ENCODE measurements around the gene TFPI. TPM values are rescaled to one million over a fixed set of nuclear protein-coding genes. Genes with fewer than 3 reads are reported as not detected.

TFPI gene
- total and polyA plus RNA-seq, 11 donors: 13.5 to 63.7 (median 24.6) TPM

DNA sequence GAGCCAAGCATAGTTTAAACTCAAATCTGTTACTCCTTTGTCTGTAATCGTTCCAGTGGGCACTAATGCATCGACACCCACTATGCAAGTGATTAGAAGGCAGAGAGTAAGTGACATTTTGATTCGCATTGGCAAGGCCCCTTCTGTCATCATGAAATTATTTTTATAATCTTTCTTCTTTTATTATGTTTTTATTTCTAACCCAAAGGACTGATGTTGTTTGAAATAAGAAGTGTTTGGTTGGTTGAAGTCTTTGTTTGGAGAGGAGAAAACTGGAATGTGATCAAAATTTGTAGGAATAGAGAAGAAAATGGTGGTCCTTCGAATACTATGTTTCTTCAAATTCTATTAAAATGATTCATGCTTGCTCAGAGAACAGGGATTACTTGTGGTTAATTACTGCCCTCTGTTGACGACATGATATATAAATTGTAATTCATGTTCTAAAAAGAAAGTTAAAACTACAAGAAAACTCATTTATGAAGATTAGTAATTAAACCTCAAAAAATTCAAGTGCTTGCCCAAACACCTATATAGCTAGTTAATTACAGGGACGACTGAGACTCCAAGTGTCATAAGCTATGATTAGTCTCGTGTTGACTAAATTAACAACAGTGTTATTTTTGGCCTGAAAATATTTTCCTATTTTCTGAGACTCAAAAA, 26.4 kb upstream of the TFPI start:
- peaks cover 0 to 26% (median 5%) of the 10 kb centered on the region in 12 donors for H3K4me1 ChIP-seq
- no peaks in the 10 kb centered on the region for H3K9me3 ChIP-seq
- intact Hi-C loops (cut with DNase I): loop anchor here (1.0 to 10.0 kb wide), 14 partner anchors 78 to 1834 kb away; no protein-coding TSS in a partner anchor
- DNase-seq: no peak
- H3K36me3 ChIP-seq: no peaks in the 10 kb centered on the region
- no peaks in the 10 kb centered on the region for H3K27me3 ChIP-seq
- TF ChIP-seq, protein P1, sequence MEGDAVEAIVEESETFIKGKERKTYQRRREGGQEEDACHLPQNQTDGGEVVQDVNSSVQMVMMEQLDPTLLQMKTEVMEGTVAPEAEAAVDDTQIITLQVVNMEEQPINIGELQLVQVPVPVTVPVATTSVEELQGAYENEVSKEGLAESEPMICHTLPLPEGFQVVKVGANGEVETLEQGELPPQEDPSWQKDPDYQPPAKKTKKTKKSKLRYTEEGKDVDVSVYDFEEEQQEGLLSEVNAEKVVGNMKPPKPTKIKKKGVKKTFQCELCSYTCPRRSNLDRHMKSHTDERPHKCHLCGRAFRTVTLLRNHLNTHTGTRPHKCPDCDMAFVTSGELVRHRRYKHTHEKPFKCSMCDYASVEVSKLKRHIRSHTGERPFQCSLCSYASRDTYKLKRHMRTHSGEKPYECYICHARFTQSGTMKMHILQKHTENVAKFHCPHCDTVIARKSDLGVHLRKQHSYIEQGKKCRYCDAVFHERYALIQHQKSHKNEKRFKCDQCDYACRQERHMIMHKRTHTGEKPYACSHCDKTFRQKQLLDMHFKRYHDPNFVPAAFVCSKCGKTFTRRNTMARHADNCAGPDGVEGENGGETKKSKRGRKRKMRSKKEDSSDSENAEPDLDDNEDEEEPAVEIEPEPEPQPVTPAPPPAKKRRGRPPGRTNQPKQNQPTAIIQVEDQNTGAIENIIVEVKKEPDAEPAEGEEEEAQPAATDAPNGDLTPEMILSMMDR (IDR thresholded peaks at IDR 0.05): peak; percentile 24 to 72 (median 49)
- TF ChIP-seq POLR2A (IDR thresholded peaks at IDR 0.05): no peak
- H3K4me3 ChIP-seq: peak overlapping the region in 10 of 12 donors; percentile 9 to 54 (median 31)
- 26 to 30% (median 29%) methylated on average over 7 of the region's 7 CpGs for WGBS, 4 donors
- H3K27ac ChIP-seq: peak overlapping the region in 1 of 12 donors; percentile 16
- ATAC-seq: peak in 2 of 4 donors; percentile 48 to 67

DNA sequence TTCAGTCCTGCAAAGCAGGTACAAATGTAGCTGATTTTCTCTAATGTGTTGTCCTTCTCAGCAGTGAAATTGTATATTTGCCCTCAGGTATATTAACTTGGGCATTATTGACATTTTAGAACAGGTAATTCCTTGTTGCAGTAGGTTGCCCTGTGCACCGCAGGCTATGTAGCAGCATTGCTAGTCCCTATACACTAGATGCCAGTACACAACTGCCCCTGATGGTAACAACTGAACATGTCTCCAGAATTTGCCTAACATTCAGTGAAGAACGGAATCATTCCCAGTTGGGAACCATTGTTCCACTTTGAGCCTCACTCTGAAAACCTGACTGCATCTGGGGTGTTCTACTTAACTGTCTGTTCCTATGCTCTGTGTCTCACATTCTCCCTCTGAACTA, 23.1 kb upstream of the TFPI start:
- DNase-seq: no peak
- WGBS, 4 donors: 80 to 91% (median 88%) methylated on average over 2 of the region's 2 CpGs
- TF ChIP-seq POLR2A (IDR thresholded peaks at IDR 0.05): no peak
- TF ChIP-seq, protein P1 (IDR thresholded peaks at IDR 0.05): no peak
- Histone ChIP-seq H3K9me3 (peaks cover 0 to 16% (median 0%) of the 10 kb centered on the region in 12 donors), H3K27ac (no peak overlapping the region), H3K4me1 (peaks cover 0 to 36% (median 6%) of the 10 kb centered on the region in 12 donors), H3K36me3 (no peaks in the 10 kb centered on the region), H3K27me3 (no peaks in the 10 kb centered on the region), H3K4me3 (no peak overlapping the region)
- no peak for ATAC-seq
- intact Hi-C loops (cut with DNase I): loop anchor here in 3 of 10 donors (5.0 kb wide), 2 partner anchors 70 to 75 kb away; no protein-coding TSS in a partner anchor

DNA sequence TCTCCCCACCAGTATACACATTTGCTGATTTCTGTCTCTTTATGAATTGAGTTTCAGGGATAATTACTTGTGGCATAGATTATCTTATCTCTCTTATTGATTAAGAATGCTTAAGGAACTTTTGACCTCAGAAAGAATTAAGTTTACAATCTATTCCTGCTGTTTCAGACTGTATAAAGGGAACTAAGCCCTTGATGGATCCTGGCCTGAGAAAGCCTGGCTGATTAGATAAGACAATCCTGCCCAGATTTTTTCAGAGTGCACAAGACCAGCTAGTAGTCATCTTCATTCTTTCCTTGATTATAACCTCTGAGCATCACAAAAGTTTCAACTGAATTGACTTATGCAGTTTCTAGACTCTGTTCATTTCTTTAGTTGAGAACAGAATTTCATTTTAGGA, 22.7 kb upstream of the TFPI start:
- H3K36me3 ChIP-seq: no peaks in the 10 kb centered on the region
- H3K27me3 ChIP-seq: no peaks in the 10 kb centered on the region
- H3K4me1 ChIP-seq: peaks cover 0 to 36% (median 6%) of the 10 kb centered on the region in 12 donors
- H3K27ac ChIP-seq: no peak overlapping the region
- intact Hi-C loops (cut with DNase I): loop anchor here in 3 of 10 donors (5.0 kb wide), 2 partner anchors 70 to 75 kb away; no protein-coding TSS in a partner anchor
- DNase-seq (no peak), ATAC-seq (no peak)
- peaks cover 0 to 20% (median 0%) of the 10 kb centered on the region in 12 donors for H3K9me3 ChIP-seq
- H3K4me3 ChIP-seq: no peak overlapping the region
- TF ChIP-seq, protein P1 (IDR thresholded peaks at IDR 0.05): no peak
- no peak for TF ChIP-seq POLR2A (IDR thresholded peaks at IDR 0.05)

DNA sequence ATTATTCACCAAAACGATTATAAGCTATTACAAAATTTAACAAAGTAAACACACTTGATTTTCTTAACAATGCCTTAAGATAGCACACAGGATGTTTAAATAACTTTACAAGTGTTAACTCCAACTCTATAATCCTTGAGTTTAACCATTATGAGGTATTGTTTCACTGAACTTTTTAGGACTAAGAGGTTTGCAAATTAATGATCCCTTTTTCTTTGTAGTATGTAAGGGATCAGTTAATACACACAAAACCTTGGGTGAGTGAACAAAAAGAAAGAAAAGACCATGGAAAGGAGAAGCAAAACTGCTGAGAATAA, 21.5 kb upstream of the TFPI start:
- intact Hi-C loops (cut with DNase I): loop anchor here in 3 of 10 donors (5.0 kb wide), 2 partner anchors 68 to 73 kb away; no protein-coding TSS in a partner anchor
- TF ChIP-seq, protein P1 (IDR thresholded peaks at IDR 0.05): no peak
- TF ChIP-seq POLR2A (IDR thresholded peaks at IDR 0.05): no peak
- H3K27ac ChIP-seq: peak overlapping the region in 7 of 12 donors; percentile 15 to 56 (median 38)

More for the DNA sequence above, 21.5 kb upstream of the TFPI start:
- Histone ChIP-seq H3K27me3 (no peaks in the 10 kb centered on the region), H3K9me3 (peaks cover 0 to 22% (median 0%) of the 10 kb centered on the region in 12 donors), H3K4me3 (no peak overlapping the region), H3K4me1 (peaks cover 0 to 26% (median 2%) of the 10 kb centered on the region in 12 donors), H3K36me3 (no peaks in the 10 kb centered on the region)
- no peak for DNase-seq
- ATAC-seq: no peak
- WGBS, 4 donors: 7 to 17% (median 9%) methylated on average over 1 of the region's 1 CpG

All from heart left ventricle (tissue), 16 donors.